Measurements from ENCODE around the gene TIMM10B.
"Not testable (repeated sequence)": the region's sequence is repeated elsewhere in the genome, so short reads cannot be mapped to it uniquely, and the experiment has no call there.

The TIMM10B gene

GRCh38 chr11:6505577-6506240, 24.4 kb downstream of the TIMM10B start:
- DNase-seq (ENCODE audit: extremely low spot score) = peak; percentile 29
- POLR2A ChIA-PET = no interaction called here
- CTCF ChIA-PET = interaction anchor here (0.7 to 1.5 kb wide), 4 partner anchors 10 to 126 kb away, joined by 3 to 8 read pairs (median 3); no protein-coding TSS in a partner anchor
- no peak for TF ChIP-seq HDGF (IDR thresholded peaks at IDR 0.05; ENCODE audit: borderline replicate concordance)
- no peak for TF ChIP-seq SP1 (IDR thresholded peaks at IDR 0.05)
- no peak for TF ChIP-seq CTBP1 (IDR thresholded peaks at IDR 0.05; ENCODE audit: borderline replicate concordance)
- TF ChIP-seq, protein P1, sequence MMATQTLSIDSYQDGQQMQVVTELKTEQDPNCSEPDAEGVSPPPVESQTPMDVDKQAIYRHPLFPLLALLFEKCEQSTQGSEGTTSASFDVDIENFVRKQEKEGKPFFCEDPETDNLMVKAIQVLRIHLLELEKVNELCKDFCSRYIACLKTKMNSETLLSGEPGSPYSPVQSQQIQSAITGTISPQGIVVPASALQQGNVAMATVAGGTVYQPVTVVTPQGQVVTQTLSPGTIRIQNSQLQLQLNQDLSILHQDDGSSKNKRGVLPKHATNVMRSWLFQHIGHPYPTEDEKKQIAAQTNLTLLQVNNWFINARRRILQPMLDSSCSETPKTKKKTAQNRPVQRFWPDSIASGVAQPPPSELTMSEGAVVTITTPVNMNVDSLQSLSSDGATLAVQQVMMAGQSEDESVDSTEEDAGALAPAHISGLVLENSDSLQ (IDR thresholded peaks at IDR 0.05) = no peak
- TF ChIP-seq TARDBP (IDR thresholded peaks at IDR 0.05) = no peak
- no peak for TF ChIP-seq LEF1 (IDR thresholded peaks at IDR 0.05; ENCODE audit: borderline replicate concordance)
- no peak for TF ChIP-seq FOXA1 (IDR thresholded peaks at IDR 0.05)
- TF ChIP-seq NFRKB (IDR thresholded peaks at IDR 0.05) = no peak
- no peak for TF ChIP-seq FOXK2 (IDR thresholded peaks at IDR 0.05)
- TF ChIP-seq BHLHE40 (IDR thresholded peaks at IDR 0.05; ENCODE audit: borderline replicate concordance) = no peak
- TF ChIP-seq ZNF384 (IDR thresholded peaks at IDR 0.05) = no peak
- TF ChIP-seq L3MBTL2 (conservative IDR thresholded peaks at IDR 0.05) = no peak
- no peak for TF ChIP-seq ELF4 (IDR thresholded peaks at IDR 0.05)
- no peak for TF ChIP-seq ARNT (IDR thresholded peaks at IDR 0.05)
- no peak for TF ChIP-seq SUZ12 (IDR thresholded peaks at IDR 0.05)
- no peak for TF ChIP-seq FOXM1 (IDR thresholded peaks at IDR 0.05; ENCODE audit: borderline replicate concordance)

DNA sequence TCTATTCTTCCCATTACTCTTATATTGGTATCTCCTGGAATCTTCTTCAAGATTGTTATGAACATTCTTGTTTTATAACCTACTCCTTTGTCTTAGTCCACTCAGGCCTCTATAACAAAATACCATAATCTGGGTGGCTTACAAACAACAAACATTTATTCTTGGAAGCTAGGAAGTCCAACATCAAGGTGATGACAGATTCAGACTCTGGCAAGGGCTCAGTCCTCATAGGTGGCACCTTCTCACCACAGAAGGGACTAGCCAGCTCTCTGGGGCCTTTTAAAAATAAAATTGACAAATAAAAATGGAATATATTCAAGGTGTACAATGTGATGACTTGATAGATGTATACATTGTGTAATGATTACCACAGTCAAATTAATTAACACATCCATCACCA, 35.6 kb downstream of the TIMM10B start:
- TF ChIP-seq TARDBP (IDR thresholded peaks at IDR 0.05) (no peak), SP1 (IDR thresholded peaks at IDR 0.05) (no peak), HDGF (IDR thresholded peaks at IDR 0.05; ENCODE audit: borderline replicate concordance) (no peak)
- no peak for DNase-seq (ENCODE audit: extremely low spot score)
- POLR2A ChIA-PET = no interaction called here
- CTCF ChIA-PET = no interaction called here

DNA sequence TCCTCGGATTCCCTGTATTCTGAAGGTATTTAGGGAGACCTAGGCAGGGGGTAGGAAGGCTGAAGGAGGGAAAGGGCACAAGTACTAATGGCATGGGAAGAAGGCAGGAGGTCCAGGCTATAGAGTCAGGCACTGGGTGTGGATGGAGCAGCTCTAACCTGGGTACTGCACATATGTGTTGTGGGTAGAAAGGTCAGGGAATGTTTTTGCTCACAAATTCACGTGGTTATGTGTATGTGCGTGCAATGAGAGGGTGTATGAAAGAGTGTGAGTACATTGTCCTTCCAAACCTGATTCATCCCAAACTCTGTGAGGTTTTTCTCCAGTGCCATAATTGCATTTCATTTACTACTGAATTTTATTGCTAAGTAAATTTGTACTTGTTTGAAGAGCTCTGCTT, 39.0 kb downstream of the TIMM10B start:
- TF ChIP-seq NFRKB (IDR thresholded peaks at IDR 0.05) = no peak
- no peak for TF ChIP-seq CTBP1 (IDR thresholded peaks at IDR 0.05; ENCODE audit: borderline replicate concordance)
- TF ChIP-seq TARDBP (IDR thresholded peaks at IDR 0.05) = no peak
- TF ChIP-seq L3MBTL2 (conservative IDR thresholded peaks at IDR 0.05) = no peak
- TF ChIP-seq HDGF (IDR thresholded peaks at IDR 0.05; ENCODE audit: borderline replicate concordance) = no peak
- TF ChIP-seq SUZ12 (IDR thresholded peaks at IDR 0.05) = no peak
- TF ChIP-seq SP1 (IDR thresholded peaks at IDR 0.05) = no peak
- no peak for TF ChIP-seq FOXM1 (IDR thresholded peaks at IDR 0.05; ENCODE audit: borderline replicate concordance)
- TF ChIP-seq, protein P1 (IDR thresholded peaks at IDR 0.05) = no peak
- no peak for TF ChIP-seq FOXA1 (IDR thresholded peaks at IDR 0.05)
- TF ChIP-seq LEF1 (IDR thresholded peaks at IDR 0.05; ENCODE audit: borderline replicate concordance) = no peak
- TF ChIP-seq ZNF384 (IDR thresholded peaks at IDR 0.05) = no peak
- TF ChIP-seq ELF4 (IDR thresholded peaks at IDR 0.05) = no peak
- TF ChIP-seq ARNT (IDR thresholded peaks at IDR 0.05) = no peak
- TF ChIP-seq FOXK2 (IDR thresholded peaks at IDR 0.05) = no peak
- TF ChIP-seq BHLHE40 (IDR thresholded peaks at IDR 0.05; ENCODE audit: borderline replicate concordance) = no peak
- CTCF ChIA-PET = interaction anchor here (1.0 kb wide), 1 partner anchor 11 kb away, joined by 3 read pairs; no protein-coding TSS in a partner anchor
- no peak for DNase-seq (ENCODE audit: extremely low spot score)
- POLR2A ChIA-PET = no interaction called here

GRCh38 chr11:6521946-6522345, 40.6 kb downstream of the TIMM10B start:
- CTCF ChIA-PET; POLR2A ChIA-PET; DNase-seq (ENCODE audit: extremely low spot score): not testable (repeated sequence)

- TF ChIP-seq SP1 (IDR thresholded peaks at IDR 0.05) = no peak
- TF ChIP-seq ARNT (IDR thresholded peaks at IDR 0.05) = no peak
- no peak for DNase-seq (ENCODE audit: extremely low spot score)
- ChIA-PET POLR2A (no interaction called here), CTCF (interaction anchor here (0.7 kb wide), 1 partner anchor 144 kb away, joined by 3 read pairs; no protein-coding TSS in a partner anchor)
Measured at GRCh38 chr11:6523253-6523652, 42.0 kb downstream of the TIMM10B start.

GRCh38 chr11:6526411-6527135, 45.3 kb downstream of the TIMM10B start:
- no peak for DNase-seq (ENCODE audit: extremely low spot score)
- ChIA-PET POLR2A (no interaction called here), CTCF (interaction anchor here (0.7 kb wide), 1 partner anchor 229 kb away, joined by 3 read pairs; no protein-coding TSS in a partner anchor)
- no peak for TF ChIP-seq HDGF (IDR thresholded peaks at IDR 0.05; ENCODE audit: borderline replicate concordance)
- no peak for TF ChIP-seq ZNF384 (IDR thresholded peaks at IDR 0.05)
- TF ChIP-seq SUZ12 (IDR thresholded peaks at IDR 0.05) = no peak
- TF ChIP-seq FOXM1 (IDR thresholded peaks at IDR 0.05; ENCODE audit: borderline replicate concordance) = no peak
- TF ChIP-seq NFRKB (IDR thresholded peaks at IDR 0.05) = no peak
- no peak for TF ChIP-seq L3MBTL2 (conservative IDR thresholded peaks at IDR 0.05)

GRCh38 chr11:6529266-6529665, 48.0 kb downstream of the TIMM10B start:
- no peak for TF ChIP-seq FOXK2 (IDR thresholded peaks at IDR 0.05)
- TF ChIP-seq CTBP1 (IDR thresholded peaks at IDR 0.05; ENCODE audit: borderline replicate concordance) = no peak
- TF ChIP-seq ELF4 (IDR thresholded peaks at IDR 0.05) = no peak
- TF ChIP-seq SP1 (IDR thresholded peaks at IDR 0.05) = no peak
- TF ChIP-seq FOXA1 (IDR thresholded peaks at IDR 0.05) = no peak
- TF ChIP-seq LEF1 (IDR thresholded peaks at IDR 0.05; ENCODE audit: borderline replicate concordance) = no peak
- no peak for TF ChIP-seq BHLHE40 (IDR thresholded peaks at IDR 0.05; ENCODE audit: borderline replicate concordance)
- TF ChIP-seq ZNF384 (IDR thresholded peaks at IDR 0.05) = no peak
- TF ChIP-seq L3MBTL2 (conservative IDR thresholded peaks at IDR 0.05) = no peak
- no peak for TF ChIP-seq FOXM1 (IDR thresholded peaks at IDR 0.05; ENCODE audit: borderline replicate concordance)
- TF ChIP-seq ARNT (IDR thresholded peaks at IDR 0.05) = no peak
- TF ChIP-seq, protein P1 (IDR thresholded peaks at IDR 0.05) = no peak
- no peak for TF ChIP-seq HDGF (IDR thresholded peaks at IDR 0.05; ENCODE audit: borderline replicate concordance)
- TF ChIP-seq SUZ12 (IDR thresholded peaks at IDR 0.05) = no peak
- no peak for TF ChIP-seq NFRKB (IDR thresholded peaks at IDR 0.05)
- no peak for TF ChIP-seq TARDBP (IDR thresholded peaks at IDR 0.05)
- CTCF ChIA-PET = interaction anchor here (0.6 kb wide), 1 partner anchor 52 kb away, joined by 3 read pairs; no protein-coding TSS in a partner anchor
- POLR2A ChIA-PET = interaction anchor here (0.6 to 1.1 kb wide), 3 partner anchors 12 to 154 kb away, joined by 3 read pairs; partner anchors contain the start of gene MRPL17
- no peak for DNase-seq (ENCODE audit: extremely low spot score)
